Tibial nerve (tissue), 4 donors: Measurements from ENCODE around the gene WDSUB1. TPM values are rescaled to one million over a fixed set of nuclear protein-coding genes. Genes with fewer than 3 reads are reported as not detected.
A peak's percentile ranks its signal among the peaks of the same experiment; 100 is the strongest.

Source experiments
- DNase-seq, 2 donors: peaks; one replicate each; pipeline ENCODE4 v3.0.0-alpha.2; 2019; ENCODE audit warnings: low spot score in 2 of 2
- H3K27ac ChIP-seq, 4 donors: fragments of 200-600 bp; sonication (generic) in 3 of 4; one replicate each; pipeline ENCODE4 v1.5.1; 2017 to 2019; ENCODE audit warnings: mild to moderate bottlenecking in 1 of 4
- H3K27me3 ChIP-seq, 2 donors: fragments of 200-600 bp; sonication (generic) in 1 of 2; one replicate each; pipeline versions ENCODE4 v1.5.1 to v1.6.0; 2017 to 2019
- H3K36me3 ChIP-seq, 3 donors: fragments of 200-600 bp; sonication (generic); one replicate each; pipeline ENCODE4 v1.5.1; 2018 to 2019
- H3K4me1 ChIP-seq, 4 donors: fragments of 200-600 bp; sonication (generic) in 3 of 4; one replicate each; pipeline ENCODE4 v1.5.1; 2017 to 2019
- H3K4me3 ChIP-seq, 4 donors: fragments of 200-600 bp; sonication (generic) in 3 of 4; one replicate each; pipeline ENCODE4 v1.5.1; 2017 to 2019; ENCODE audit warnings: mild to moderate bottlenecking in 1 of 4, moderate library complexity in 1 of 4
- H3K9me3 ChIP-seq, 4 donors: fragments of 200-600 bp; sonication (generic) in 3 of 4; one replicate each; pipeline ENCODE4 v1.5.1; 2017 to 2019
- CTCF ChIP-seq, 5 experiments: fragments of 200-600 bp in 3 of 5; fragments of 450-650 bp in 2 of 5; sonication (generic) in 3 of 5; IDR thresholded peaks; one replicate each; pipeline ENCODE4 v1.5.1; 2016 to 2019; ENCODE audit warnings: antibody characterized with exemption in 5 of 5, mild to moderate bottlenecking in 3 of 5, moderate library complexity in 2 of 5
- EP300 ChIP-seq, 2 donors: sonication (generic); formaldehyde crosslinking; IDR thresholded peaks; one replicate each; pipeline ENCODE4 v1.6.1; 2017; ENCODE audit warnings: antibody characterized with exemption in 2 of 2, mild to moderate bottlenecking in 1 of 2
- POLR2A ChIP-seq, 2 donors: fragments of 450-650 bp; IDR thresholded peaks; one replicate each; pipeline ENCODE4 v1.6.1; 2017; ENCODE audit warnings: antibody characterized with exemption in 2 of 2, mild to moderate bottlenecking in 2 of 2, moderate library complexity in 2 of 2
- WGBS, 2 donors: methylation state at CpG; one replicate each; pipeline ENCODE4 v1.1.5; 2018; 5-methylcytosine and 5-hydroxymethylcytosine counted together
- total RNA-seq, 4 donors: library from RNA; depleted of rRNA; stranded (reverse); fragments of >200 nt; gene quantifications; one replicate each; pipeline ENCODE4 v1.1.0, GENCODE V29; 2016

WDSUB1 gene
- total RNA-seq, 4 donors from 2014 or later, result 4.3 to 7.0 (median 6.1) TPM

- Histone ChIP-seq H3K4me1 (peaks cover 0 to 19% (median 3%) of the 10 kb centered on the region in 4 donors), H3K27ac (peak overlapping the region in 2 of 4 donors; percentile 22 to 67), H3K36me3 (peaks cover 0 to 51% (median 0%) of the 10 kb centered on the region in 3 donors), H3K4me3 (no peak overlapping the region), H3K27me3 (no peaks in the 10 kb centered on the region), H3K9me3 (no peaks in the 10 kb centered on the region)
- no peak for DNase-seq
- 68 to 70% methylated on average over 8 of the region's 8 CpGs for WGBS, 2 donors
- no peak for TF ChIP-seq CTCF (IDR thresholded peaks at IDR 0.05)
- TF ChIP-seq EP300 (IDR thresholded peaks at IDR 0.05), result no peak
Observed at GRCh38 chr2:159201360-159202063, 85.0 kb downstream of the WDSUB1 start.

GRCh38 chr2:159200498-159200897, 86.0 kb downstream of the WDSUB1 start:
- peak overlapping the region in 1 of 4 donors; percentile 62 for H3K27ac ChIP-seq
- 57 to 64% methylated on average over 1 of the region's 1 CpG for WGBS, 2 donors
- peaks cover 0 to 57% (median 0%) of the 10 kb centered on the region in 3 donors for H3K36me3 ChIP-seq

DNA sequence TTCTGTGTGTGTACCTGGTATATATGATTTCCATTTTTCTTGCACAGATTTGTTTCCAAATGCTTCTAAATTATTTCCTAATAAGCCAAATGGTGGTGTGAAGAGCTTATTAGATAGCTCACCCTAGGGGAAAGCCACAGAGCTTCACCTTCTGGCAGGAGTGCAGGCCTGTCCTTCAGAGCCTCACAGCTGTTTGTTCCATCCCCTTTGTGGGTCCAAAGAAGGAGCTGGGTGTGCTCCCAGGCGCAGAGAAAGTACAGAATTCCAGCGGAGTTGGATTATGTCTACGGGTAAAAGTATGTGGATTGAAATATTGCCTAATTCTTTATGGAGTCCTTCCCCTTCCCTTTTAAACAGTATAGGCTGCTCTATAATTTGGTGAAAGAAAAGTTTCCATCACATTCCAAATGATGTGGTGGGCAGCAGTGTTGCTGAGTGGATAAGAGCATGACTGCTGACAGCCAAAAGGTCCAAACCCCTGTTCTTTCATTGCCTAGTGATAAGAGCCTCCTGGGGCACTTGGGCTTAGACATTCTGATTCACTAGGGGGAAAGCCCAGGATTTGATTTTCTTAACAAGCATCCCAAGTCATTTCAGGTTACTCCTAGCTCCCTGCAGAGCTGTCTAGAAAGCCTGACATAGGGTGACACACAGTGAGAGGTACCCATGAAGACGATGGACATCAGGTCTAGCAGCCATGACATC, 86.6 kb downstream of the WDSUB1 start:
- no peaks in the 10 kb centered on the region for H3K9me3 ChIP-seq
- H3K4me3 ChIP-seq, result no peak overlapping the region
- DNase-seq, result no peak
- TF ChIP-seq EP300 (IDR thresholded peaks at IDR 0.05) (no peak), POLR2A (IDR thresholded peaks at IDR 0.05) (no peak), CTCF (IDR thresholded peaks at IDR 0.05) (no peak)
- peaks cover 0 to 57% (median 0%) of the 10 kb centered on the region in 3 donors for H3K36me3 ChIP-seq
- no peaks in the 10 kb centered on the region for H3K27me3 ChIP-seq
- WGBS, 2 donors, result 86 to 90% methylated on average over 4 of the region's 4 CpGs
- peaks cover 0 to 19% (median 3%) of the 10 kb centered on the region in 4 donors for H3K4me1 ChIP-seq
- peak overlapping the region in 1 of 4 donors; percentile 7 for H3K27ac ChIP-seq

More at GRCh38 chr2:159200498-159200897, 86.0 kb downstream of the WDSUB1 start:
- Histone ChIP-seq H3K4me3 (no peak overlapping the region), H3K9me3 (no peaks in the 10 kb centered on the region), H3K27me3 (no peaks in the 10 kb centered on the region), H3K4me1 (peaks cover 0 to 19% (median 3%) of the 10 kb centered on the region in 4 donors)
- no peak for DNase-seq
- no peak for TF ChIP-seq POLR2A (IDR thresholded peaks at IDR 0.05)
- TF ChIP-seq CTCF (IDR thresholded peaks at IDR 0.05), result no peak
- TF ChIP-seq EP300 (IDR thresholded peaks at IDR 0.05), result no peak

- no peak overlapping the region for H3K27ac ChIP-seq
Observed at GRCh38 chr2:159199236-159199635, 87.3 kb downstream of the WDSUB1 start.

More at GRCh38 chr2:159199236-159199635, 87.3 kb downstream of the WDSUB1 start:
- 87 to 90% methylated on average over 9 of the region's 9 CpGs for WGBS, 2 donors
- H3K9me3 ChIP-seq, result no peaks in the 10 kb centered on the region
- no peak for DNase-seq
- H3K4me1 ChIP-seq, result peaks cover 0 to 19% (median 3%) of the 10 kb centered on the region in 4 donors
- TF ChIP-seq POLR2A (IDR thresholded peaks at IDR 0.05), result no peak
- no peak for TF ChIP-seq CTCF (IDR thresholded peaks at IDR 0.05)
- TF ChIP-seq EP300 (IDR thresholded peaks at IDR 0.05), result no peak
- peaks cover 0 to 57% (median 0%) of the 10 kb centered on the region in 3 donors for H3K36me3 ChIP-seq
- H3K4me3 ChIP-seq, result no peak overlapping the region
- H3K27me3 ChIP-seq, result no peaks in the 10 kb centered on the region
